ENCODE data around the gene PNPLA5.

DNA sequence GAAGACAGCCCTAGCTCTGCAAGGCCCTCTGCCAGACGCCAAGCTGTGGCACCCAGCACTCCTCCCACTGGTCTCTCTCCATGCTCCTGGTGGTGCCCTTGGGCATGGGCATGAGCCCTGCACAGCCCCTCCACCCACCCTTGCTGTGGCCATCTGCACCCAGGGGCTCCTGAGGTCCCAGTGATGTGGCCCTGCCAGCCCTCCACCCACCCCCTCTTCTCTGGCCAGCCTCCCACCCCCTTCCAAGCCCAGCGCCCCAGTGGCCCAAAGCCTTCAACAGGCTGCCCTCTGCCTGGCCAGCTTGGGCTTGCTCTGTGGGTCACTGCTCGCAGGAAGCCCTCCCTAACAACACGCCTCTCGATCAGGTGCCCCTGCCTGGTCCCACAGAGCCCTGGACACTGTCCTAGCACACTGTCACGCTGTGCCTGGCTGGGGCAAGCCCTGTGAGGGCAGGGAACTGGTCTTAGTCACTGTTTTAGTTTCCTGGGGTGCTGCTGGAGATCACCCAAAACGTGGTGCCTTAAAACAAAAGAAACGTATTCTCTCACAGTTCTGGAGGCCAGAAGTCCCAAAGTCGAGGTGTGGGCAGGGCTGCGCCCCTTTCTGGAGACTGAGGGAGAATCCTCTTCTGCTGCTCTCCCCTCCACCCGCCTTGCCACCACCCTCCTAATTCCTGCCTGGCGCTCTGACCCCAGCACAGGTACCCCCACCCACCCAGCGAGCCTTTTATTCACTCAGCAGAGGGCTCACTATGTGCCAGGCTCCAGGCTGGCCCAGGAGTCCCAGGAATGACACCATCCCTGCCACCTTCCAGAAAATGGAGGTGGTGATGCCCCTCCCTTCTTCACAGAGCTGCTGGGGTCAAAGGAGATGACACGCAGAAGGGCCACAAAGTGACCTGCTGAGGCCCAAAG is 44.2 kb downstream of the PNPLA5 start:
- TF ChIP-seq CTCF (conservative IDR thresholded peaks at IDR 0.05; ENCODE audit: low read length) = no peak
- no peak for TF ChIP-seq EZH2phosphoT487 (IDR thresholded peaks at IDR 0.05; ENCODE audit: borderline replicate concordance, low read depth, low read length)

Measured in OCI-LY7 (cell line).